ENCODE results near the gene NSMCE1. TPM values are rescaled to one million over a fixed set of nuclear protein-coding genes. Genes with fewer than 3 reads are reported as not detected.

Gene NSMCE1
- total and polyA plus RNA-seq, 3 donors from 2014 or later = 58.1 to 135 (median 71.1) TPM

- H3K27me3 ChIP-seq = no peaks in the 10 kb centered on the region
- DNase-seq = no peak
- H3K9me3 ChIP-seq = no peaks in the 10 kb centered on the region
- peaks cover 4% of the 10 kb centered on the region for H3K4me1 ChIP-seq
- no peaks in the 10 kb centered on the region for H3K36me3 ChIP-seq (ENCODE audit: low read depth, missing control alignments)
- intact Hi-C loops (cut with DNase I; ENCODE audit: low total_unique reads) = no loop called here
- no peak overlapping the region for H3K27ac ChIP-seq
- WGBS, 2 donors = 84 to 91% methylated on average over 12 of the region's 12 CpGs
- no peak overlapping the region for H3K4me3 ChIP-seq
- TF ChIP-seq POLR2A (IDR thresholded peaks at IDR 0.05) (no peak), CTCF (IDR thresholded peaks at IDR 0.05) (no peak)
Measured at GRCh38 chr16:27198451-27199234, 69.9 kb downstream of the NSMCE1 start.

GRCh38 chr16:27197004-27197403 is 71.6 kb downstream of the NSMCE1 start:
- H3K27ac ChIP-seq = no peak overlapping the region
- H3K4me3 ChIP-seq = no peak overlapping the region
- no peaks in the 10 kb centered on the region for H3K4me1 ChIP-seq
- H3K9me3 ChIP-seq = no peaks in the 10 kb centered on the region
- H3K36me3 ChIP-seq (ENCODE audit: low read depth, missing control alignments) = no peaks in the 10 kb centered on the region
- no peak for TF ChIP-seq POLR2A (IDR thresholded peaks at IDR 0.05)
- no peak for TF ChIP-seq CTCF (IDR thresholded peaks at IDR 0.05)
- DNase-seq = no peak
- H3K27me3 ChIP-seq = no peaks in the 10 kb centered on the region
- intact Hi-C loops (cut with DNase I; ENCODE audit: low total_unique reads) = no loop called here
- 69 to 76% methylated on average over 4 of the region's 4 CpGs for WGBS, 2 donors

- Histone ChIP-seq H3K36me3 (ENCODE audit: low read depth, missing control alignments) (no peaks in the 10 kb centered on the region), H3K4me1 (no peaks in the 10 kb centered on the region), H3K9me3 (no peaks in the 10 kb centered on the region), H3K4me3 (no peak overlapping the region), H3K27ac (no peak overlapping the region), H3K27me3 (no peaks in the 10 kb centered on the region)
- intact Hi-C loops (cut with DNase I; ENCODE audit: low total_unique reads) = no loop called here
- no peak for DNase-seq
- 90 to 91% methylated on average over 8 to 9 of the region's 9 CpGs for WGBS, 2 donors
- TF ChIP-seq CTCF (IDR thresholded peaks at IDR 0.05) = no peak
- no peak for TF ChIP-seq POLR2A (IDR thresholded peaks at IDR 0.05)
Measured at GRCh38 chr16:27195941-27196595, 72.5 kb downstream of the NSMCE1 start.

- H3K4me1 ChIP-seq = no peaks in the 10 kb centered on the region
- no peaks in the 10 kb centered on the region for H3K36me3 ChIP-seq (ENCODE audit: low read depth, missing control alignments)
- WGBS, 2 donors = 81 to 83% methylated on average over 6 of the region's 6 CpGs
- TF ChIP-seq POLR2A (IDR thresholded peaks at IDR 0.05) (no peak), CTCF (IDR thresholded peaks at IDR 0.05) (no peak)
- no peak overlapping the region for H3K4me3 ChIP-seq
- no peak overlapping the region for H3K27ac ChIP-seq
- no peaks in the 10 kb centered on the region for H3K27me3 ChIP-seq
- intact Hi-C loops (cut with DNase I; ENCODE audit: low total_unique reads) = no loop called here
- DNase-seq = no peak
- H3K9me3 ChIP-seq = no peaks in the 10 kb centered on the region
Measured at GRCh38 chr16:27195076-27195741, 73.4 kb downstream of the NSMCE1 start.

All from testis (tissue), 3 donors.